ENCODE results near the gene SSH2. TPM values are rescaled to one million over a fixed set of nuclear protein-coding genes. Genes with fewer than 3 reads are reported as not detected.
"Not testable (repeated sequence)": the region's sequence is repeated elsewhere in the genome, so short reads cannot be mapped to it uniquely, and the experiment has no call there.

Gene SSH2
- total and polyA plus RNA-seq, 5 experiments from 2014 or later: 27.1 to 73.9 (median 32.6) TPM

DNA sequence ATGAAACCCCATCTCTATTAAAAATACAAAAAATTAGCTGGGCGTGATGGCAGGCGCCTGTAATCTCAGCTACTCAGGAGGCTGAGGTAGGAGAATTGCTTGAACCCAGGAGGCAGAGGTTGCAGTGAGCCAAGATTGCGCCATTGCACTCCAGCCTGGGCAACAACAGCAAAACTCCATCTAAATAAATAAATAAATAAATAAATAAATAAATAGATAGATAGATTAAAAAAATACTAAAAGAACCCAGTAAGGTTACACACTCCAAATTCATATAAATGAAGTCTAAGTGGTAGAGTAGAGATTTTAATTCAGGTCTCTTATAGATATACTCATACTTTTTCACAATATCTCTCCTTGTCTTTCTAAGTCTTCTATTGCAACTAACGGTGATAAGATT lies 65.9 kb downstream of the SSH2 start:
- H3K27me3 Mint-ChIP-seq, H3K36me3 Mint-ChIP-seq, H3K4me3 Mint-ChIP-seq, H3K27ac Mint-ChIP-seq, POLR2A ChIA-PET, H3K9me3 Mint-ChIP-seq, DNase-seq, ATAC-seq: not testable (repeated sequence)
- H3K4me1 Mint-ChIP-seq: peaks cover 14 to 38% (median 25%) of the 10 kb centered on the region in 4 donors

DNA sequence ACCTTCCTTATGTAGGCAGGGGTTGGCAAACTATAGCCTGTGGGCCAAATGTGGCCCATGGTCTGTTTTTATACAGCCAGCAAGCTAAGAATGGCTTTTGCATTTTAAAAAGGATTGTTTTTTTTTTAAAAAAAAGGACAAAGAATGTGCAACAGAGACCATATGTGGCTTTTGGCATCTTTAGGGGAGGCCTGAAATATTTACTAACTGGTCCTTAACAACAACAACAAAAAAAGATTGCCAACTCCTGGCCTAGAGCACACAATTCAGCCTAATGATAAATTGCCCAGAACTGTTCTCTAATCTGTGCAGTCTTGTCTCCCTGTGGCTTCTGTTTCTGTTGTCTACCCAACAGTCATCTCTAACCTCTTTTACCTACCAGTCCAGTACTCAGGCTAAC lies 67.1 kb downstream of the SSH2 start:
- Mint-ChIP-seq H3K27ac (peak overlapping the region in 2 of 10 donors; percentile 22 to 68), H3K4me1 (peaks cover 12 to 29% (median 19%) of the 10 kb centered on the region in 4 donors), H3K36me3 (peaks cover 1 to 6% (median 6%) of the 10 kb centered on the region in 3 donors), H3K4me3 (no peak overlapping the region), H3K27me3 (no peaks in the 10 kb centered on the region), H3K9me3 (peaks cover 0 to 6% (median 2%) of the 10 kb centered on the region in 9 donors)
- POLR2A ChIA-PET: no interaction called here
- DNase-seq (no peak), ATAC-seq (no peak)

DNA sequence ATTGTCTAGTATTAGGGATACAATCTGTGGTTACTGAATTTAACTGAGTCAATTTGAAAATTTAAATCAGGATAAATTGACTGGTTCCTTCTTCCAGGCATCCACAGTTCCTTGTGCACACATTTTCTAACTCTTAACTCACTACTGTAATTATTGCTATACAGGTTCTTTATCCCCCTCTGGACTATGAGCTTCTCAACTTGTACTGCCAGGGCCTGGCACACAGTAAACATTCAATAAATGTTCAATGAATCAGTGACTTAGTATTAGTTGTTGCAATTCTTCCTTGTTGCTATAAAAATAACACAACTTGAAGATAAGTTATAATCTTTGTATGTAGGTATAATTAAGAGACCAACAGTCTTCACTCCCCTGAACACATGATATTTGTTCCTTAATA lies 67.9 kb downstream of the SSH2 start:
- POLR2A ChIA-PET: no interaction called here
- H3K27me3 Mint-ChIP-seq: no peaks in the 10 kb centered on the region

DNA sequence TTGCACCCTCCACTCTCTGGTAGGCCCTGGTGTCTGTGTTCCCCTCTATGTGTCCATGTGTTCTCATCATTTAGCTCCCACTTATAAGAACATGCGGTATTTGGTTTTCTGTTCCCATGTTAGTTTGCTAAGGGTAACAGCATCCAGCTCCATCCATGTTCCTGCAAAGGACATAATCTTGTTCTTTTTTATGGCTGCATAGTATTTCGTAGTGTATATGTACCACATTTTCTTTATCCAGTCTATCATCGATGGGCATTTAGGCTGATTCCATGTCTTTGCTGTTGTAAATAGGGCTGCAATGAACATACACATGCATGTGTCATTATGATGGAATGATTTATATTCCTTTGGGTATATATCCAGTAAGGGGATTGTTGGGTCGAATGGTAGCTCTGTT lies 70.6 kb downstream of the SSH2 start:
- Mint-ChIP-seq H3K4me1 (peaks cover 15 to 29% (median 20%) of the 10 kb centered on the region in 4 donors), H3K9me3 (peaks cover 3 to 14% (median 6%) of the 10 kb centered on the region in 9 donors), H3K36me3 (peaks cover 9 to 17% (median 11%) of the 10 kb centered on the region in 3 donors)
- H3K27me3 Mint-ChIP-seq, H3K4me3 Mint-ChIP-seq, H3K27ac Mint-ChIP-seq, DNase-seq, ATAC-seq, POLR2A ChIA-PET: not testable (repeated sequence)

More for the DNA sequence above, 67.9 kb downstream of the SSH2 start:
- Mint-ChIP-seq H3K4me1 (peaks cover 9 to 22% (median 13%) of the 10 kb centered on the region in 4 donors), H3K27ac (no peak overlapping the region), H3K9me3 (peaks cover 3 to 12% (median 6%) of the 10 kb centered on the region in 9 donors), H3K36me3 (peaks cover 7 to 11% (median 9%) of the 10 kb centered on the region in 3 donors), H3K4me3 (no peak overlapping the region)
- ATAC-seq (no peak), DNase-seq (no peak)

DNA sequence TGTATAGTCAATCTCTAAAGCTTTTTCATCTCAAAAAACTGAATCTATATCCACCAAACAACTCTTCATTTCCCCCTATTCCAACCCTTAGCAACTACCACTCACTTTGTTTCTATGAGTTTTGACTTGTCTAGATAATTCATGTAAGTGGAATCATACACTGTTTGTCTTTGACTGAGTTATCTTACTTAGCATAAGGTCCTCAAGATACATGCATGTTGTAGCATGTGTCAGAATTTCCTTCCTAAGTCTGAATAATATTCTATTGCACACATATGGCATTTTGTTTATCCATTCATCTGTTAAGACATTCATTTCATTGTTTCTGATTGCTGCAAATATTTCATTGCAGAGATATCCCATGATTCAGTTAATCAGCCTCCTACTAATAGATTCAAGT lies 72.2 kb downstream of the SSH2 start:
- H3K36me3 Mint-ChIP-seq: peaks cover 9 to 21% (median 11%) of the 10 kb centered on the region in 3 donors
- peaks cover 3 to 14% (median 6%) of the 10 kb centered on the region in 9 donors for H3K9me3 Mint-ChIP-seq
- POLR2A ChIA-PET: no interaction called here
- ATAC-seq: no peak
- no peak for DNase-seq
- no peak overlapping the region for H3K4me3 Mint-ChIP-seq
- no peak overlapping the region for H3K27ac Mint-ChIP-seq
- no peaks in the 10 kb centered on the region for H3K27me3 Mint-ChIP-seq
- peaks cover 13 to 28% (median 21%) of the 10 kb centered on the region in 4 donors for H3K4me1 Mint-ChIP-seq

DNA sequence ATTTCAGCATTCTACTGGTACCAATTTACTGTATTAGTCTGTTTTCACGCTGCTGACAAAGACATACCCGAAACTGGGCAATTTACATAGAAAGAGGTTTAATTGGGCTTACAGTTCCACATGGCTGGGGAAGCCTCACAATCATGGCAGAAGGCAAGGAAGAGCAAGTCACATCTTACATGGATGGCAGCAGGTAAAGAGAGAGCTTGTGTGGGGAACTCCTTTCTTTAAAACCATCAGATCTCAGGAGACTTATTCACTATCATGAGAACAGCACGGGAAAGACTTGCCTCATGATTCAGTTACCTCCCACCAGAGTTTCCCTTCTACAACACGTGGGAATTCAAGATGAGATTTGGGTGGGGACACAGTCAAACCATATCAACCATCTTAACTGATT lies 72.9 kb downstream of the SSH2 start:
- ATAC-seq, DNase-seq, POLR2A ChIA-PET, H3K27me3 Mint-ChIP-seq, H3K4me3 Mint-ChIP-seq: not testable (repeated sequence)
- Mint-ChIP-seq H3K27ac (peak overlapping the region in 2 of 10 donors; percentile 20 to 43), H3K36me3 (peaks cover 9 to 21% (median 11%) of the 10 kb centered on the region in 3 donors), H3K4me1 (peaks cover 8 to 26% (median 18%) of the 10 kb centered on the region in 4 donors), H3K9me3 (peaks cover 3 to 14% (median 6%) of the 10 kb centered on the region in 9 donors)

DNA sequence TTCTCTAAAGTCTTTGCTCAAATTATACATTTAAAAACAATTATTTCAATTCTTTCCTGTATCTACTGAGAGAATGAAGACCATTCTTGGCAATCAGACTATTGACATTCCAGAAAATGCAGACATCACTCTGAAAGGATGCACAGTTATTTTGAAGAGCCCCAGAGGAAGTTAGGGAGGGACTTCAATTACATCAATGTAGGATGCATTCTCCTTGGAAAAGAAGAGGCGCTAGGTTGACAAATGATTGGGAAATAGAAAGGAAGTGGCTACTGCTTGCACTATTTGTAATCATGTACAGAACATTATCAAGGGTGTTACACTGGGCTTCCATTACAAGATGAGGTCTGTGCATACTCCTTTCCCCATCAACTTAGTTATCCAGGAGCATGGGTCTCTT lies 74.3 kb downstream of the SSH2 start:
- peaks cover 3 to 14% (median 6%) of the 10 kb centered on the region in 9 donors for H3K9me3 Mint-ChIP-seq
- H3K27me3 Mint-ChIP-seq: no peaks in the 10 kb centered on the region
- H3K36me3 Mint-ChIP-seq: peaks cover 7 to 19% (median 11%) of the 10 kb centered on the region in 3 donors
- H3K4me3 Mint-ChIP-seq: no peak overlapping the region
- ATAC-seq: no peak
- POLR2A ChIA-PET: no interaction called here
- peaks cover 8 to 27% (median 17%) of the 10 kb centered on the region in 4 donors for H3K4me1 Mint-ChIP-seq
- no peak for DNase-seq
- no peak overlapping the region for H3K27ac Mint-ChIP-seq

DNA sequence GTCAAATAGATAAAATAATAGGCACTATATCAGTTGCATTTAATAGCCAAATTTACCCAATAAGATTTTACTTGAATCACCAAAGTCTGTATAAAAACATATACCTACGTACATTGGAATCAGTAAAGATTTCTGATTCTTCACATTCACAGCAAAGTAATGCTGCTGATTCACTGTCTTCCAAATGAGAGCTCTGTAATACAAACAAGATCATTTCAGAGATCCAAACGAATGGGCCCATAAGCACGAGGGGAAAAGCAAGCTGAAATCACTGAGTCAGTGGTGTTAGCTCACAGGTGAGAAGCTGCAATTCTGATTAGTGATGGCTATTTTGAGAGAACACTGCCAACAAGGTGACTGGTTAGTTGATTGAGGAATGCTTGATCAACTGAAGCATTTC lies 81.3 kb downstream of the SSH2 start:
- ATAC-seq: no peak

DNA sequence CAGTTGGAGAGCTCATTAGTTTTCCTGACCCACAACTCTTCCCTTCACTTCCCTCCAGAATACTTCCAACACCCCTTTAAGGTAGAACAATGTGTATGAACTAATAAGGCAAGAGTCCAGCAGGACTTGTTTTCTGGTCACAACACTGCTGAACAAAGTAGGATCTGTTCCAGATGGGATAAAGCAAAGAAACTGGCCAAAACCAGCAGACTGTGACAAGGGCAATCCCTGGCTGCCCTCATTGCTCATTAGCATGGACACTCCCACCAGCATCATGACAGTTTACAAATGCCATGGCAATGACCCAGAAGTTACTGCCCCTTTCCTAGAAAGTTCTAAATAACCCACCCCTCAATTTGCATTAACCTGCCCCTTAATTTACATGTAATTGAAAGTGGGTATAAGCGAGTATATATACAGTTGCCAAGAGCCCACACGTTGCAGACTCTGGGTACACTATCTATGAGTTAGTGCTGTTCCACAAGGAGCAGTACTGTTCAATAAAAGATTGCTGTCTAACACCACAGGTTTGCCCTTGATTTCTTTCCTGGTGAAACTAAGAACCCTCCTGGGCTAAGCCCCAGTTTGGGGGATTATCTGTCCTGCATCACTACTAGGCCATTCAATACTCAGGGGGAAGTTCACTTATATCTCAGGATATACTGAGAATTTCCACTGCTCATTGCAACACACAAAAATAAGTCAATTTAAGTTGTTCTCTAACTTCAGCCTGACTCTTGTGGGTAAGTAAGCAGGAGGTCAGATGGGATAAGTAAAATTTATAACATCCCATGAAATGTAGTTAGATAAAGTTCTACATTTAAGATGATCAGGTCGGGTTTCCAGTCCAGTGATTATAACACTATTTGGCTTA lies 82.3 kb downstream of the SSH2 start:
- H3K9me3 Mint-ChIP-seq: no peaks in the 10 kb centered on the region
- DNase-seq: no peak
- no peak for ATAC-seq
- POLR2A ChIA-PET: no interaction called here
- H3K27ac Mint-ChIP-seq: no peak overlapping the region
- no peak overlapping the region for H3K4me3 Mint-ChIP-seq
- H3K4me1 Mint-ChIP-seq: peaks cover 0 to 9% (median 1%) of the 10 kb centered on the region in 4 donors
- H3K27me3 Mint-ChIP-seq: no peaks in the 10 kb centered on the region
- H3K36me3 Mint-ChIP-seq: peaks cover 0 to 24% (median 4%) of the 10 kb centered on the region in 3 donors

More for the DNA sequence above, 81.3 kb downstream of the SSH2 start:
- peak overlapping the region in 1 of 10 donors; percentile 11 for H3K27ac Mint-ChIP-seq
- H3K4me3 Mint-ChIP-seq: no peak overlapping the region
- peaks cover 0 to 11% (median 1%) of the 10 kb centered on the region in 4 donors for H3K4me1 Mint-ChIP-seq
- no peaks in the 10 kb centered on the region for H3K9me3 Mint-ChIP-seq
- DNase-seq: no peak
- POLR2A ChIA-PET: no interaction called here
- H3K27me3 Mint-ChIP-seq: no peaks in the 10 kb centered on the region
- peaks cover 0 to 24% (median 7%) of the 10 kb centered on the region in 3 donors for H3K36me3 Mint-ChIP-seq

DNA sequence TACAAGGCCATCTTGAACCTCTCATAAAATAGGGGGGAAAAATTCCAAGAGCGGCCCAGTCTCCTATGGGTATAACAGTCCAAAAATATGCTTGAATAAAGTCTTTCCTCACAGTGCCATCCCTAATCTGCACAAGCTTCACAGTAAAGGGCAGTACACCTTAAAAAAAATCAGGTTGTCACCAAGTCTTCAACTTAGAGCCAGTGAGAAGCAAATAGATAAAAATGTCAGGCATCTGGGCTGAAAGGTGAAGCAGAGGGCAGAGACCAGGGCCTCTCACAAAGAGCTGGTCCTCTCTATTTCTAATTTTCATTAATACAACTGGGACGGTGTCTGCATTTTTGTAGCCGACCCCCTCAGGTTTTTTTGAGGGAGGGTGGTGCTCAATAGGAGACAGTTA lies 82.9 kb downstream of the SSH2 start:
- Mint-ChIP-seq H3K27me3 (no peaks in the 10 kb centered on the region), H3K36me3 (peaks cover 0 to 24% (median 4%) of the 10 kb centered on the region in 3 donors), H3K4me3 (no peak overlapping the region), H3K27ac (no peak overlapping the region), H3K4me1 (peaks cover 0 to 9% (median 1%) of the 10 kb centered on the region in 4 donors), H3K9me3 (no peaks in the 10 kb centered on the region)
- no peak for ATAC-seq
- no peak for DNase-seq
- POLR2A ChIA-PET: no interaction called here

DNA sequence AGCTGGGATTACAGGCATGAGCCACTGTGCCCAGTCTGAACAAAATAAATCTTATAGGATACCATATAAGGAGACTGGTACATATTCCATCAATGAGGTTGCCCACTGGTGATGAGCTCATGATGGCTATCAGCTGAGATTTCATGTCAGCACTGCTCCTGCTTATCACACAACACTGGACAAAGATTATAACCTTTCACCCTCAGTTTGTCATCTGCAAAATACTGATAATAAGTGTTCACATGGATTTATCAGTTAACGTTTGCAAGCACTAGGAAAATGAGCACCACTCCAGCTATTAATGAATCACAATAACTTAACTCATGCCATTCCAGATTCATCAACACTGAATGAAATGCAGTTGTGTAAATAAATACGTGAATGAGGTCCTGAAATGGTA lies 83.7 kb downstream of the SSH2 start:
- H3K4me3 Mint-ChIP-seq: no peak overlapping the region
- H3K36me3 Mint-ChIP-seq: peaks cover 0 to 24% (median 8%) of the 10 kb centered on the region in 3 donors
- no peak overlapping the region for H3K27ac Mint-ChIP-seq
- POLR2A ChIA-PET: no interaction called here
- ATAC-seq: no peak
- H3K9me3 Mint-ChIP-seq: no peaks in the 10 kb centered on the region
- no peaks in the 10 kb centered on the region for H3K27me3 Mint-ChIP-seq
- H3K4me1 Mint-ChIP-seq: peaks cover 0 to 9% (median 1%) of the 10 kb centered on the region in 4 donors
- DNase-seq: no peak

DNA sequence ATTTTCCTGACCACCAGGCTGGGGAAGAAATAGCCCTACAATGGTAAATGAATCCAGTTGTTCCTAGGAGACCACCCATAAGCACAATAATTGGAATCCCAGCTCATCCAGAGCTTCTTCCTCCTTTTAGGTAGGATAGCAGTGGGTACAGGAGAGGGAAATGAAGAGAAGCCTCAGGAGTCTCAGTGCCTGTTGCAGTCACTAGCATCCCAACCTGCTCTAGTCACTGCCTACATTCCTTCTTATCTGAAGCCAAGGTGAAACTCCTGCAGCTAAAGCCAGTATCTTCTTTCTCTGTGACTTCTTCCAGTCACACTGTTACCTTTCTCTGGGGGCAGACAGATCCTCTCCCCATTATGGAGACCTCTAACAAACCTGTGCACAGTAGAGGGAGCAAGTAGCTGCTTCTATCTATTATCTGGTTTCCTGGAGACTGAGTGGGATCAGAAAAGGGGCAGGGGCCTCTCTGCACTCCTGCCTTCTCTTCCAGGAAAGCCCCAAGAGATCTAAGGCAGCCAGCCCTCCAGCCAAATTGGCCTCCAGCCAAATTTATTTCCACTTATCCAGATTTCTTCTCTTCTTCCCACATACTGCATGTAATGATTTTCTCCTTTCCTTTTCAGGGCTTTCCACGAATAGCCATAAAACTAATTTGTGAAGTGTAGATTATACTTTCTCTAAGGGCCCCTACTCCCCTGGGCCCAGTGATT lies 85.5 kb downstream of the SSH2 start:
- Mint-ChIP-seq H3K27ac (peak overlapping the region in 2 of 10 donors; percentile 33 to 52), H3K4me1 (peaks cover 0 to 3% (median 0%) of the 10 kb centered on the region in 4 donors), H3K4me3 (no peak overlapping the region), H3K27me3 (no peaks in the 10 kb centered on the region), H3K36me3 (peaks cover 0 to 24% (median 8%) of the 10 kb centered on the region in 3 donors), H3K9me3 (no peaks in the 10 kb centered on the region)
- DNase-seq (no peak), ATAC-seq (no peak)
- POLR2A ChIA-PET: no interaction called here

DNA sequence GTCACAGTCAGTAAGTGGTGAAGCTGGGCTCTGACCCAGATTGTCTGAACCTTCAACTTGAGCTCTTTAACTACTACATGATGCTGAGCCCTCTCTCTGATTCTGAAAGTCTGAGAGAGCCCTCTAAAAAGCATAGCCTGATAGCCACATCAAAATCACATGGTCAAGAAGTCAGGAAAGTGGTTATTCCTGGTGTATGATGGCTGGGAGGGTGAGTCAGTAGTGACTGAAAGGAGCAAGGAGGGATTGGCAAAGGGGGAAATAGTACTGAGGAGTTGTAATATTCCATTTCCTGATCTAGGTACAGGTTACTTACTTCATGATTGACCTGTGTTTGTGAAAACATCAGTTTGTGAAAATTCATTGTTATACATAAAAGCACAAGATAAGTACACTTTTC lies 89.1 kb downstream of the SSH2 start:
- Mint-ChIP-seq H3K27ac (no peak overlapping the region), H3K4me3 (no peak overlapping the region), H3K4me1 (peaks cover 0 to 3% (median 1%) of the 10 kb centered on the region in 4 donors), H3K36me3 (peaks cover 0 to 8% (median 7%) of the 10 kb centered on the region in 3 donors), H3K27me3 (no peaks in the 10 kb centered on the region), H3K9me3 (no peaks in the 10 kb centered on the region)
- ATAC-seq (no peak), DNase-seq (no peak)
- POLR2A ChIA-PET: interaction anchor here (0.6 kb wide), 1 partner anchor 495 kb away, joined by 5 read pairs; no protein-coding TSS in a partner anchor

Measured in naive thymus-derived CD8-positive, alpha-beta T cell (primary cell).